ENCODE data around the gene TRIM62.

The TRIM62 gene

GRCh38 chr1:33098371-33098770, 83.5 kb downstream of the TRIM62 start:
- no peak for DNase-seq (ENCODE audit: low read depth)

- DNase-seq (ENCODE audit: low read depth): no peak
Observed at GRCh38 chr1:33097762-33098161, 84.1 kb downstream of the TRIM62 start.

GRCh38 chr1:33097137-33097611, 84.7 kb downstream of the TRIM62 start:
- DNase-seq (ENCODE audit: low read depth): no peak

- no peak for DNase-seq (ENCODE audit: low read depth)
Observed at GRCh38 chr1:33096363-33097005, 85.4 kb downstream of the TRIM62 start.
